GM18868 (cell line): ENCODE data around the gene DCUN1D3.

Source experiments
- ATAC-seq: cut with Tn5 transposase; IDR thresholded peaks from one replicate; pipeline ENCODE4 v1.9.1; 2021; ENCODE audit warnings: mild to moderate bottlenecking, moderate library complexity; ENCODE audit not compliant: unreplicated experiment

The DCUN1D3 gene

GRCh38 chr16:20920091-20920490, 19.9 kb upstream of the DCUN1D3 start:
- no peak for ATAC-seq

- ATAC-seq: no peak
Observed at GRCh38 chr16:20918486-20919239, 18.5 kb upstream of the DCUN1D3 start.

DNA sequence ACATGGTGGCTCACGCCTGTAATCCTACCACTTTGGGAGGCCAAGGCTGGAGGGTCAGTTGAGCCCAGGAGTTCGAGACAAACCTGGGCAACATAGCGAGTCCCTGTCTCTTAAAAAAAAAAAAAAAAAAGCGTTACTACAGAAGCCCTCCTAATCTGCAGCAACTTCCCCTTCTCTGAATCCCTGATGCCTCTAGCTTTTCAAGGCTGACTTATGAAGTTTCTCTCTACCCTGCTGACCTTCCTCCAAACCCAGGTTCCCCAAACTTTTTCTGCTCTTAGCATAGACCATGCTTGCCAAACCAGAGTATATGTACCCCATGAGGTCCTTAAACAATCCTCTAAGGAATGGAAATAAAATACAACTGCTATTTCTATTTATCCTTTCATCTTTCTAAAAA, 16.8 kb upstream of the DCUN1D3 start:
- no peak for ATAC-seq

- no peak for ATAC-seq
Observed at GRCh38 chr16:20916289-20916688, 16.1 kb upstream of the DCUN1D3 start.

DNA sequence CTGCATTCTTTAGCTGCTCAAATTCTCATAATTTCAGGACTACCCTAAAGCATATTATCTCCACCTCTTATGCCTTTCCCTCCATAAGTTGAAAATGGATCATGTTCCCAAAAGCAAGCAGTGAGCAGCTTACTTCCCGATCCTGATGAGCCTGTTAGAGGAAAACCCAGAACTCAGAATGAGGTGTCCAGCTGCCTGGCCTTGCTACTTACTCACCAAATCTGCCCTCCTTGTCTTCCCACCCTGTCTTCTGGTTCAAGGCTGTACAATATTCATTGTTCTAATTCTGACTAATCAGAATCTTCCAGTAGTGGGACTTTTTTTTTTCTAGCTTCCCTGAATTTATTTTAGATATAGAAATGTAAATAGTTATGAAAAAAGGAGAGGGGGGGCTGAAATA, 11.2 kb upstream of the DCUN1D3 start:
- no peak for ATAC-seq

- no peak for ATAC-seq
Observed at GRCh38 chr16:20910781-20911321, 10.7 kb upstream of the DCUN1D3 start.

- ATAC-seq: no peak
Observed at GRCh38 chr16:20906341-20907255, 6.4 kb upstream of the DCUN1D3 start.

- ATAC-seq: no peak
Observed at GRCh38 chr16:20905576-20905975, 5.4 kb upstream of the DCUN1D3 start.

GRCh38 chr16:20904507-20905081, 4.4 kb upstream of the DCUN1D3 start:
- ATAC-seq: no peak

DNA sequence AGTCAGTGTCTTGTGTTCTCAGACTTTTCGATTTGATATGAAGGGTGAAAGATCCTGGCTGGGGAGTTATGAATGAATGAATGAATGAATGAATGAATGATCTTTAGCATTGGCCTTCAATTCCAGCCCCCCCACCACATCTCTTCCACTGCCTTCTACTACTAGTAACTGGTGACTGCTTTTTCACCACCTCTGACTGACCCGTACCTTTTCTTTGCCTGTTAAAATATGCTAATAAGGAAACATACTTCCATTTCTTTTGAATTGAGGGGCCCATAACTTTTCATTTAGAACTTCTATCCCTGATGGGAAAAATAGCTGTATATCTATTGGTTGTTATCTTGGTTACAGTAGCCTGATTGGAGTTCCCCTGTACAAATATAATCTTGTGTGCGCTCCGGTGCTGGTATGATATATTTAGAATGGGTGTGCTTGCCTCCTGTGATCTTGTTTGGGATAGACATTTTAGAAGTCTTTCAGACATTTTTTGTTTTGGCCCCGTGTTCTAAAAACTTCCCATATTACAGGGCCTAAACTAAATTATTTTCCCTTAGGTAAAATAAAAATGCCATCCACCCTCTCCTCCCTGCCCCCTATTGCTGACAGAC, 3.8 kb upstream of the DCUN1D3 start:
- no peak for ATAC-seq

DNA sequence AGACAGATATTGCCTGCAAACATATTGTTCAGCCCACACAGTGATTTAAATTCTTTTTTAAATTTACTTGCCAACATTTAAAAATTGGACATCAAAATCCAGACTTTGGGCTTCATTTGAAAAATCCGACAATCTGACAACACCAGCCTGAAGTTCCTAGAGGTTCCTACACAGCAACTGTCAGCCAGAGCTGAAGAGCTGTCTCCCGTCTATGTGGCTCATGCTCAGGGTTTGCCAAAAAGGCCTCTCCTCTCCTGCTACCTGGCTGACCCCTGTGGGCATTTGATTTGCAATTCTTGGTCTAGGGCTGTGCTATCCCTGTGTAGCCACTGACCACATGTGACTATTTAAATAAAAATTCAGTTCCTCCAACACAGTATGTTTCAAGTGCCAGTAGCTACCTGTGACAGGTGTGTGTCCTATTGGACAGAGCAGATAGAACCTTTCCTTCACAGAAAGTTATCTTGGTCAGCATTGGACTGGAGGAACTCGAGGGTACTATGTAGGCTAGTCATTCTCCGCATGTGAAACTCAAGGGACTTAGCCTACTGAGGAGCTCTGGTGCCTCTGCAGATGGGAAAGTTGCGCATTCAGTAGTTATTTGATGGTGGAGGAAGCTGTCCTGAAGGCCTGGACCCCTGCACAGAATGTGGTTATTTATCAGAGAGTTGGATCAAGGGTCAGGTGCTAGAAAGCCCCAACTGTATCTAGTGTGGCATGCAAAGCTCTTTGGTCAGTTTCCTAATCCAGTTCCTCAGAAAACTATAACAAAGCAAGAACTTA, 3.1 kb upstream of the DCUN1D3 start:
- ATAC-seq: no peak

GRCh38 chr16:20902426-20902825, 2.3 kb upstream of the DCUN1D3 start:
- ATAC-seq: no peak

DNA sequence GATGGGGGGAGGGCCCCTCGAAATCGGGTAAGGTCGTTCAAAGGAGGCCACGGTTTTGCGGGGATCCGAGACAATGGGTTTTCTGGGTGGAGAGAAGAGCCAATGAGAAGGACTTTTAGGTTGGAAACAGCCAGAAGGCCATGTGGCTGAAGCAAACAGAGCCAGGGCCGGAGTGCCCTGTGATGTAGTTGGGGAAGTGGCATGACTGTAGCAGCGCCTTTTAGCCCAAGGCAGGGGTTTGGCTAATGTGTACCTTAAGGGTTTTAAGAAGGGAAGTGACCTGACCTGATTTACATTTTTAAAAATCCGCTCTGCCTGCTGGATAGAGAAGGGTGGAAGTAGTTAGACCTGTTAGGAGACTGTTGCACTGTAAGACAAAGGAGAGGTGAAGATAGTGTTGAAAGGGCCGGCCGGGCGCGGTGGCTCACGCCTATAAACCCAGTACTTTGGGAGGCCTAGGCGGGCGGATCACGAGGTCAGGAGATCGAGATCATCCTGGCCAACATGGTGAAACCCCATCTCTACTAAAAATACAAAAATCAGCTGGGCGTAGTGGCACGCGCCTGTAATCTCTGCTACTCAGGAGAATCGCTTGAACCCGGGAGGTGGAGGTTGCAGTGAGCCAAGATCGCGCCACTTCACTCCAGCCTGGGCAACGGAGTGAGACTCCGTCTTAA, 1.4 kb upstream of the DCUN1D3 start:
- no peak for ATAC-seq

- ATAC-seq: no peak
Observed at GRCh38 chr16:20901068-20901435, 894 bp upstream of the DCUN1D3 start.

DNA sequence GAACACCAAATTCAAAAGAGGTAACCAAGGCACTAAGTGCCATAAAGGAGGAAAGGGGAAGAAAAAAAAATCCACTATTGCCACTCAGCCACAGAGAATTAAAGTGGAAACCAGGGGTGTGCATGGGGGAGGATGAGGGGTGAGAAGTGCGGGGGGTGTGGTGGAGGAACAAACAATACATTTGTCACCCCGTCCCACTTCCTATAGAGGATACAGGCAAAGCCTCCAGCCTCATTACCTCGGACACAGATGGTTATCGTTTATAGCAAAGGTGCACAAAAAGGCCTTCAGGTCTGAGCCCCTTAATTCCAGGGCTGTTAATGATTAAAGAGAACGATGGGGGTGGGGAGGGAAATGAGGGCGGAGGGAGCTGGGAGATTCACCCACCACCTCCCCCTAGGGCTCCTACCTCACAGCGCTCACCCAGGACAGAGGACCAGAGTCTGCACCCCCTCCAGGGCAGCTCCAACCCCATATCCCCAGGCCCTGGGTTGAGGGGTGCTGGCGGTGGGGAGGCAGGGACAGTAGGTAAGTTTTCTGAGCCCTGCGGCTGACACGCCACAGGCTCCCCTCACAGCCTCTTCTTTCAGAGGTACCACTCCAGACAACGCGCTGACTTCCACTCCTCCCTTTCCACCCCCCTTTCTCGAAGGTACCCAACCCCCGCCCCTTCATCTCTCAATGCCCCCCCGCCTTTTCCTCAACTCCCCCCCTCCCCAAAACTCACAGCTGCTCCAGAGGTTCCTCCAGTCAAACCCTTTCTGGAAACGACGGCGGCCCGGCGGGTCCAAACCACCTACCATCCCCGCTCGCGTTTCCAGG, 470 bp downstream of the DCUN1D3 start:
- no peak for ATAC-seq

GRCh38 chr16:20899071-20899470, 1.1 kb downstream of the DCUN1D3 start:
- no peak for ATAC-seq

- no peak for ATAC-seq
Observed at GRCh38 chr16:20897922-20898321, 2.2 kb downstream of the DCUN1D3 start.

DNA sequence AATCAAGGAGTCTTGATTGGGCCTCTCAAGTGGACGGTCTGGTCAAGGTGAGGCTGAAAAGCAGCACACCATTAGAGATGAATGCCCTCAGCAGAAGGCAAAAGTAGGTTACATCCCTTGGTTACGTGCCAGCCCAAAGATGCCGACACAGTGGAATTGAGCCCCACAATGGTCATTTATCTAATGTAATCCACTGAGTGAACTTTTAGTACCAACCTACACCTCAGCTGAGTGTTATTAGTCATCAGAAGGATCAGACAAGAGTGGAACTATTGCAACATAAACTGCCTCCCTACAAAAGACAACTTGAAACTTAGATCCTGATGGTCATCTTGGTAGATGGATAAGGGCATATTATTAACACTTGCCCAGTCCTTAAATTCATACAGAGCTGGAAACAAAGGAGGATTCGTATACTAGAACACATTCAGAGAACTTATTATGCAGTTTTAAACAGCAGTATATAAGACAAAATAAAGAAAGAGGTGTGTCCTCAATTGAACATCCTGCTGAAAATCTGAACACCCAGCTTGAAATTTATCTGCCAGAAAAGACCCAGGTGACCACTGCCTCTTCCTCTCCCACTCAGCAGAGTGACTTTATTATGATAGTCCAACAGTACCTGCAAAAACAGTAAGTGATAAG, 2.8 kb downstream of the DCUN1D3 start:
- ATAC-seq: no peak
